ENCODE data around the gene RGS6. TPM values are rescaled to one million over a fixed set of nuclear protein-coding genes. Genes with fewer than 3 reads are reported as not detected.
A peak's percentile ranks its signal among the peaks of the same experiment; 100 is the strongest.

RGS6 gene
- total RNA-seq, 4 donors from 2014 or later, result 0.83 to 2.4 (median 1.5) TPM

DNA sequence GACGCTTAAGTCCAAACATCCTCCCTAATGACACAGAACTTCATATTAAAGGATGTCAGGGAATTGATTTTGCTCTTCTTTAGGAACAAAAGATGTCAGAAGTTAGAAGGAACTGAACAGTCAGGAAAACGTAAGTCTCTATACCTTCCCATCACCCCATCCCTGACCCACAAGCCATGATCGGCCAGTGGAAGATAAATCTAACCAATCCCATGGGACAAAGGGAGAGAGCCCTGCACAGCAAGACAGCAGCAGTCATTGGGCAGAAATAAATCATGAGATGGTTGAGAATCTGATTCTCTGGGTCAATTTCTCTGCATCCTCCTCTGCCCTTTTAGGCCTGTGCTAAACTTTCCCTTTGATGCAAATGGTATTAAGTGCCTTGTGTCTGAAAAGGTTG is 414.9 kb downstream of the RGS6 start:
- H3K27me3 ChIP-seq, result no peaks in the 10 kb centered on the region
- no peaks in the 10 kb centered on the region for H3K36me3 ChIP-seq
- H3K4me1 ChIP-seq, result no peaks in the 10 kb centered on the region
- WGBS, result 61% methylated on average over 3 of the region's 3 CpGs
- intact Hi-C loops (cut with DNase I), result no loop called here
- no peak overlapping the region for H3K27ac ChIP-seq (replicated peaks in 1 of 4)
- H3K9me3 ChIP-seq, result peaks cover 0 to 7% (median 2%) of the 10 kb centered on the region in 4 donors
- DNase-seq (ENCODE audit: extremely low spot score), result no peak
- H3K4me3 ChIP-seq, result no peak overlapping the region
- TF ChIP-seq EP300 (IDR thresholded peaks at IDR 0.05) (no peak), POLR2A (IDR thresholded peaks at IDR 0.05; ENCODE audit: low read depth) (no peak), POLR2AphosphoS5 (IDR thresholded peaks at IDR 0.05) (no peak)
- TF ChIP-seq, protein P1, sequence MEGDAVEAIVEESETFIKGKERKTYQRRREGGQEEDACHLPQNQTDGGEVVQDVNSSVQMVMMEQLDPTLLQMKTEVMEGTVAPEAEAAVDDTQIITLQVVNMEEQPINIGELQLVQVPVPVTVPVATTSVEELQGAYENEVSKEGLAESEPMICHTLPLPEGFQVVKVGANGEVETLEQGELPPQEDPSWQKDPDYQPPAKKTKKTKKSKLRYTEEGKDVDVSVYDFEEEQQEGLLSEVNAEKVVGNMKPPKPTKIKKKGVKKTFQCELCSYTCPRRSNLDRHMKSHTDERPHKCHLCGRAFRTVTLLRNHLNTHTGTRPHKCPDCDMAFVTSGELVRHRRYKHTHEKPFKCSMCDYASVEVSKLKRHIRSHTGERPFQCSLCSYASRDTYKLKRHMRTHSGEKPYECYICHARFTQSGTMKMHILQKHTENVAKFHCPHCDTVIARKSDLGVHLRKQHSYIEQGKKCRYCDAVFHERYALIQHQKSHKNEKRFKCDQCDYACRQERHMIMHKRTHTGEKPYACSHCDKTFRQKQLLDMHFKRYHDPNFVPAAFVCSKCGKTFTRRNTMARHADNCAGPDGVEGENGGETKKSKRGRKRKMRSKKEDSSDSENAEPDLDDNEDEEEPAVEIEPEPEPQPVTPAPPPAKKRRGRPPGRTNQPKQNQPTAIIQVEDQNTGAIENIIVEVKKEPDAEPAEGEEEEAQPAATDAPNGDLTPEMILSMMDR (IDR thresholded peaks at IDR 0.05), result no peak

DNA sequence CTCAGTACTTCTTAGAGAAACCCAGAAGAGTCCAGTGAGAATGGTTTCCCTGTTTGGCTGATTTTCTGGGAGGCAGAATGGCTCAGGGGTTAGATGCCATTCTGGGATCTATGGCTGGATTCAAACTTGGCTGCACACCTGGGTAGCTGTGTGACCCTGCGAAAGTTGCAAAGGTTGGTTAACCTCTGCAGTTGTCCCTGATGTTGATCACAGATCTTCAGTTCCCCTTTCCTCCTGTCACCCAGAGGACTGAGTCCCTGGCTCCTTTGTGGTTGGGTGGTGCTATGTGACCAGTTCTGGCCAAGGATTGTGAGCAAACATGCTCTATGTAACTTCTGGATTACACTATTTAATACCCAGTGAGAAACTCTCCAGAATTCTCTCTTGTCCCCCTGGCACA is 418.0 kb downstream of the RGS6 start:
- Histone ChIP-seq H3K9me3 (no peaks in the 10 kb centered on the region), H3K36me3 (no peaks in the 10 kb centered on the region), H3K4me3 (no peak overlapping the region), H3K27ac (replicated peaks in 1 of 4) (no peak overlapping the region), H3K4me1 (no peaks in the 10 kb centered on the region), H3K27me3 (no peaks in the 10 kb centered on the region)
- WGBS, result 88% methylated on average over 1 of the region's 1 CpG
- intact Hi-C loops (cut with DNase I), result no loop called here
- no peak for DNase-seq (ENCODE audit: extremely low spot score)
- TF ChIP-seq POLR2AphosphoS5 (IDR thresholded peaks at IDR 0.05) (no peak), EP300 (IDR thresholded peaks at IDR 0.05) (no peak), POLR2A (IDR thresholded peaks at IDR 0.05; ENCODE audit: low read depth) (no peak)
- TF ChIP-seq, protein P1 (IDR thresholded peaks at IDR 0.05), result no peak

DNA sequence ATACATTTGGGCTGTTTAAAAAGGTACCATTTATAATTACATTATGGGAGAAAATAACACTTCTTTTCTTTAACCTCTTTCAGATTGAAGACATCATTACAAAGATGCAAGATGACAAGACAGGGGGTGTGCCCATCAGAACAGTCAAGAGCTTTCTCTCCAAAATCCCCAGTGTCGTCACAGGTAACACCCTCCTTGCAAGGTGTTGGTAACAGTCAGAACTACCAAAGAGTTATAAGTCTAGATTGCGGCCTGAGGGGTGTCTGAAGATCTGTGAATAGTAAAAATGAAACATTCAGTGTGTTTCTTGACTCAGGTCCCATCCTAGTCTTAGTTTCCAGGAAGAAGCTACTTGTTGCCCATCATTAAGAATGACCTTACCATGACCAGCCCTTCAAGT is 419.8 kb downstream of the RGS6 start:
- H3K27me3 ChIP-seq, result no peaks in the 10 kb centered on the region
- intact Hi-C loops (cut with DNase I), result no loop called here
- 96% methylated on average over 2 of the region's 2 CpGs for WGBS
- DNase-seq (ENCODE audit: extremely low spot score), result peak; percentile 24
- H3K36me3 ChIP-seq, result no peaks in the 10 kb centered on the region
- TF ChIP-seq EP300 (IDR thresholded peaks at IDR 0.05), result no peak
- TF ChIP-seq POLR2AphosphoS5 (IDR thresholded peaks at IDR 0.05), result no peak
- TF ChIP-seq, protein P1 (IDR thresholded peaks at IDR 0.05), result no peak
- TF ChIP-seq POLR2A (IDR thresholded peaks at IDR 0.05; ENCODE audit: low read depth), result no peak
- H3K4me3 ChIP-seq, result no peak overlapping the region
- no peak overlapping the region for H3K27ac ChIP-seq (replicated peaks in 1 of 4)
- H3K4me1 ChIP-seq, result no peaks in the 10 kb centered on the region
- H3K9me3 ChIP-seq, result no peaks in the 10 kb centered on the region

DNA sequence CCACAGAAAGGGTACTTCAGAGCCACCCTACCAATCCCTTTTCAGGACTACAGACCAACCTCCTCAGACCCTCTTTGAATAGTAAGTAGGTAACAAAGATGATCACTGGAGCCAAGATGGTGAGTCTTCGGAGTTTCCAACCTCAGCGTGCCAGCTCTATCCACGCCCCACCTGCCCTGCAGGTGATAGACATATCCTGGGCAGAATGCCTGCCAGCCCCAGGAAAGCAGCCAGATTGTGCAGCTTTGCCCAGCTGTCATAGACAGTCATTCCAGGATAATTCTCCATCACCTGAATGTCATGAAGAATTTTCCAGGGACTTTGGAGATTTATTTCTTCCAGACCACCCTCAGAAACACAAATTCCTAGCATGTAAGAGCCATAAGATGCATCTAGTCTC is 434.4 kb downstream of the RGS6 start:
- 75% methylated on average over 3 of the region's 3 CpGs for WGBS
- DNase-seq (ENCODE audit: extremely low spot score), result no peak
- intact Hi-C loops (cut with DNase I), result no loop called here

More for the DNA sequence above, 434.4 kb downstream of the RGS6 start:
- no peak overlapping the region for H3K4me3 ChIP-seq
- H3K27ac ChIP-seq (replicated peaks in 1 of 4), result no peak overlapping the region
- TF ChIP-seq POLR2AphosphoS5 (IDR thresholded peaks at IDR 0.05) (no peak), POLR2A (IDR thresholded peaks at IDR 0.05; ENCODE audit: low read depth) (no peak), EP300 (IDR thresholded peaks at IDR 0.05) (no peak)
- TF ChIP-seq, protein P1 (IDR thresholded peaks at IDR 0.05), result no peak
- peaks cover 0 to 23% (median 17%) of the 10 kb centered on the region in 4 donors for H3K4me1 ChIP-seq
- H3K36me3 ChIP-seq, result no peaks in the 10 kb centered on the region
- no peaks in the 10 kb centered on the region for H3K9me3 ChIP-seq
- H3K27me3 ChIP-seq, result no peaks in the 10 kb centered on the region
